GM18861 (cell line): ENCODE measurements around the gene DNAH1.

Experiments
- ATAC-seq: cut with Tn5 transposase; IDR thresholded peaks from one replicate; pipeline ENCODE4 v1.9.1; 2021; ENCODE audit not compliant: unreplicated experiment

DNAH1 gene

DNA sequence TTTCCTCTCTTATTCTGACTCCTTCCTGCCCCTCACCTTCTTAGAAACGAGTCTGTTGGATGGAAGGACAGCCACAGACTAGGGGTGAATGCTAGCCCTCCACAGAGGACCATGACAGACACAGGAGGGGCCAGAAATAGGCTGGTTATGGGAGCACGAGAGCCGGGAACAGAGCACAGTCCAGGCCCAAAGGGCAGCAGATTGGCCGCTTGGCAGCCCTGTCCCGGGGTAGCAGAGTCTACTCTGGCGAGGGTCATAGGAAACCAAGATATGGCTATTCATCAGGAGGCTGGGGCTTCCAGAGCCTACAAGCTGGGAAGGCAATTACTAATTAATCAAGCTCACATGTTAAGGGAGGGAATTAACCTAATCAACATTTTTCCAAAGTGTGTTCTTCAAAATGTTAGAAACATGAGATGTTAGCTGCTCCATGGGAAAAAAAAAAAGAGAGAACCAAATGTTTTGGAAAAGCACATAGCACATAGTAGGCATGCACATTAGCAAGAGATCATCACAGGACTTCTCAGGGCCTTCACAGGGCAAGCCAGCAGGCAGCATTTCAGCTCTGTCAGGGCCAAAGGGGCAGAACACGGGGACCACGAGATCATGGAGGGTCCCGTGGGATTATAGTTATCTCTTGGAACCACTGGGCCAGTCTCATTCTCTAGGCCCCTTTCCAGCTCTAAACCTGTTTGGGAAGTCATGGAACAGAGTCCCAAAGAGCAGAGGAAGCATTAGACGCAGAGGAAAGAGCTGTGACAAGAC lies 115.5 kb downstream of the DNAH1 start:
- ATAC-seq, result no peak

DNA sequence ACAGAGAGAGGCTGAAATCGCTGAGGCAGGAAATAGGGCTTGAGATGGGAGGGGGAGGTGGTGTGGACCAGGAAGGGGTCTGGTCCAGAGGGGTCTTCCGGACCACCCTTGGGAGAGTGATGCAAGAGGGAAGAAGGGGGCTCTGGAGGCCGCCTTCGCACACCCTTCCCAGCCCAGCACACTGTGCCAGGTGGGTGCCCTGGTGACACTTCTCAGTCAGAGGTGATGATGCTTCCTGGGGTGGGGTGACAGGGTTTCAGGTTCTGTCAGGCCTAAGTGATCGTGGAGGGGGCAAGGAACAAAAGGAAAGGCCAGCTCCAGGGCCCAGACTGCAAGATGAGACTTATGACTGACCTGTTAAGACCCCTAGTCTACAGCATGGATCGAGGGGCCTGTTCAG lies 116.1 kb downstream of the DNAH1 start:
- no peak for ATAC-seq

DNA sequence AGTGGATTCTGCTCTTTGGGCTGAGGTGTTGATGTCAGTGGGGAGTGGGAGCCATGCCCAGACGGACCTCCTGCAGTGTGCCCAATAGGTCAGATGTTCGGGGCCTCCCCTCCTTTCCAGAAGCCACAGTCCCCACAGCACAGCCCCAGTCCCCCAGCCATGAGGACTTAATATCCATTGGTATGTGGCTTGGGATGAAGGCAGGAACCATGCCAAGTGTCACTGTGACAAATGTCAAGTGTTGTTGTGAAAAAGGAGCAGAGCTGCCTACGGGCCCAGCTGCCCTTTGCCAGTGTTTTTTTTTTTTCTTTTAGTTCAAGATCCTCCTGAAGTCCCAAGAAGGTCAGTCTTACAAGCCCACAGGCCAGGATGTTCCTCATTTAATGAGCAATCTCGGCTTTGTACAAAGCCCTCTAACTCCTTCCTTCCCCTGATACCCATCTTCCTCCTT lies 116.6 kb downstream of the DNAH1 start:
- ATAC-seq, result no peak

DNA sequence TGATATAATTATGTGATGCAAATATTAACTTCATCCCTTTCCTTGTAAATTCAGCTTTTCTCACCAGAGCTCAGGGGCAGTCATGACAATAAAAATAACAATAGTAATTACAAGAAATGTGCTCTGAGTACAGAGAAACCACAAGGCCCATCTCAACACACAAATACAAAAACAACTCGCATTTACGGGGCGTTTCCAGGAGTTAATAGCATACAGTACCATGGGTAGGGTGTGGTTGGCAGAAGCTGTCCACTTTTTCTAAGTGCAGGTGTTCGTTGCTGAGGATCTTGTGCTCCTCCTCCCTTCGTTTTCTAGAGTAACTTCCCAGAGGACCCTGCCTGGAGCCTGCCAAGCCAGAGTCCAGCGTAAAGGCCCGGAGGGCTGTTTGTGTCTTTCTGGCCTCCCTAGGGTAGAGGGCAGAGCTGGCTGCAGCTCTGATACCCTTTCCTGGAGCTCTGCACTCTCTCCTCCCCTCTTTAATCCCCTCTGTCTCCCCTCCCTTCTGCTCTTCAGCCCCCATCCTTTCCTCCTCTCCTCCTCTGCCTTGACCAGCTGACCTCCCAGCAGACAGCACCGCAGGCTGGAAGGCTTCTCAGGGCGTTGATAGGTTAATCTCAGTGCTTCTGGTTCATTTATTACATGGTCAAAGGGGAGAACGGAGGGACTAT lies 117.3 kb downstream of the DNAH1 start:
- no peak for ATAC-seq

DNA sequence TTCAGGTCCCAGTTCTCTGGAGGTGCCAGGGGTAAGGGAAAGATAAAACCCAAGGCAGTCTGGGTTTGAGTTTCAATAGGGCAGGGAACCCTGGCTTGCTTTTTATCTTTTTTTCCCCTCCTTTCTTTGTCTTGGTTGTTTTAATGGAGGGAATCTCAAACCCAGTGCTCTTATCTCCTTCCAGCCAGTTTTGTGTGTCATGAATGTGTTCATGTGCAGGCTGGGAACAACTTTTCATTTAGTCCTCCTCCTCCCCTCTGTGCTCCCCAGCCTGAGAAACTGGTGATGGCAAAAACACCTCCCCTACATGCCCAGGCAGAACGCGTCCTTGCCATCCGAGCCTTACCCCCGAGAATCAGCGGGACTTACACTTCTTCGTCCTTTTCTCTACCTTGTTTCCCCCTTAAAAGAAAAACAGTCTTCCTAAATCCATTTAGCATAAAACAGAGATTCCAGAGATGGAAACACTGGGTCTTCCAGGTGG lies 117.9 kb downstream of the DNAH1 start:
- no peak for ATAC-seq

DNA sequence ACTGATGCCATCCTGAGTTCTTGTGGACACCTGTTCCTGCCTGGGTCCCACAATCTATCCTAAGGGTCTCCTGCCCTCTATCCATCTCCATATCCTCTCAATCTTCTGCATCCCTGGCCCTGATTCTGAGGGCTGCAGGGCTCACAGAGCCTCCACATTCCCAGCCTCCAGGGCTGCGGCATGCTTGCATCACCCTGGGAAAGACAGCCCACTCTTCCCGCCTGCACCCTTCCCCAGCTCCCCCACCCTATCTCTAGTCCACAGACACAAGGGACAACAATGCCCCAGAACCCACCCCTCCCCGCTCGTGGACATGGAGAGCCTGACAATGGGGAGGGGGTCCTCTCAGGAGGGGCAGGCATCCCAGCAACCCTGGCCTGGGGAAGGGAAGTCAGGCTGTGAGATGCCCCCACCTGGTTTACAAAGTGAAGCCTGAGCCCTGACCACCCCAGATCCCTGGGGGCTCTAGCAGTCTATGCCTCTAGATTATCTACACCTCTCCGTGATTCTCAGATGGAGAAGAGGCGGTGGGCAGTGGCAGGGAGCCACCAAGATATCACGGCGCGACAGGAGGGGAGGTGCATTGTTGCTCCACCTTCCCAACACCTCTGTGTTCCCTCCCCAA lies 118.5 kb downstream of the DNAH1 start:
- no peak for ATAC-seq

DNA sequence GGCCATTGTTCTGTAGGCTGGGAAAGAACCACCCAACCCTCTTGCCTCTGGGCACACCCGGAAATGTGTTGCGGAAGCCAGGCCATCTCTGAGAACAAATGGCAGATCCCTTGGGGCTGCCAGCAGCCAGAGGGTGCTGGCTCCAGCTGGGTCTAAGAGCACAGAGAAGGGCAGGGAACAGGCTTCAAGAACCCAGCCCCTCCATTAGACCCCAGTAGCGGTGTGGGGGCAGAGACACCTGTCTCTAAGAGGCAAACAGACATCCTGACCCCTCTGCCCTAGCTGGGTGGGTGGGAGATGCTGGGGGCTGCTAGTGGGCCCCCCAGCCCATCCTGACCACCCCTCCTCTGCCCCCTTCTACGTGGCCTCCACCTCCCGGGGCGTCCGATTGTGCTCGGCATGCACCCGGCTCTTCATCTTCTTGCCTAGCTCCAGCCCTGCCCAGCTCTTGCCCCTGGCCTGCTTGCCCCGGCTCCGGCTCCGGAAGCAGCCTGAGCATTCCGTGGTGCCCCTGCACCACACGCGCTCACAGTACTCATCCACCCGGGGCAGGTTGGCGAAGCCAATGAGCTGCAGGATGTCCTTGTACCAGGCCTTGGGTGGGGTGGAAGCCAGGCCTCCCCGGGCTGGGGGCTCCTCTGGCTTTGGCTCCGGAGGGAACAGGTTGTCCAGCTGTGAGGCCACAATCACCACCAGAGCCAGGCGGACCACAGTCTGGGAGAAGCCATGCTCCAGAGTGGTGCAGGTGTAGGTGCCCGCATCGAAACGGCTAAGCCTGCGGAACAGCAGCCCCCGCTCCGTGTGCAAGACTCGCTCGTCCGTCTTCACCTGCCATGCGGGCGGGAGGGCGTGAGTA lies 119.4 kb downstream of the DNAH1 start:
- ATAC-seq, result no peak

DNA sequence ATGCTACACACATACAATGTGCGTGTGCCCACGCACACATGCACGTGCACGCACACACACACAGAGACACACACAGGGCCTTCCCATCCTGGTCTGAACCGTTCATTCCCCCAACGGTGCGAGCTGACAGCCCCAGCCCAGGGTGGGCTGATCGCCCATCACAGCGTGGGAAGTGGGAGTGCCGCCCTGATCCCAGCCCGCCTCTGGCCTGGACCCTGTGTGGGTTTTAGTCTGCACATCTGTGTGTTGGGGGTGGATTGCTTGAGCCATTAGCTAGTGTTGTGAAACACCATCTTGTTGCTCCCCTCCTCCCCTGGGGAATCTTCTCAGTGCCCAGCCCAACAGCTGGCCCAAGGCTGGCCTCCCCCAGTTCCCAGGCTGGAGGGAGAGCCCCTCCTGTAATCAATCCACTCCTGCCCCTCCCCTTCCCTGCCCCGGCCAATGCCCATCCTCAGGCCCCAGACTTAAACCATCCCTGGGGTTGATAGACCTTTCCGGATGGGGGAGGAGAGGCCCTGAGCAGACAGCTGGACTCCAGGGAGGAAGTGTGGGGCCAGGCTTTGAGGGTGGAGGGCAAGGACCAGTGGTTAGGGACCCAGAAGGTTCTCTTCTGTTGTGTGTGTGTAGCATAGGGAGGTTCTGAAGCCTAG lies 120.5 kb downstream of the DNAH1 start:
- ATAC-seq, result no peak

DNA sequence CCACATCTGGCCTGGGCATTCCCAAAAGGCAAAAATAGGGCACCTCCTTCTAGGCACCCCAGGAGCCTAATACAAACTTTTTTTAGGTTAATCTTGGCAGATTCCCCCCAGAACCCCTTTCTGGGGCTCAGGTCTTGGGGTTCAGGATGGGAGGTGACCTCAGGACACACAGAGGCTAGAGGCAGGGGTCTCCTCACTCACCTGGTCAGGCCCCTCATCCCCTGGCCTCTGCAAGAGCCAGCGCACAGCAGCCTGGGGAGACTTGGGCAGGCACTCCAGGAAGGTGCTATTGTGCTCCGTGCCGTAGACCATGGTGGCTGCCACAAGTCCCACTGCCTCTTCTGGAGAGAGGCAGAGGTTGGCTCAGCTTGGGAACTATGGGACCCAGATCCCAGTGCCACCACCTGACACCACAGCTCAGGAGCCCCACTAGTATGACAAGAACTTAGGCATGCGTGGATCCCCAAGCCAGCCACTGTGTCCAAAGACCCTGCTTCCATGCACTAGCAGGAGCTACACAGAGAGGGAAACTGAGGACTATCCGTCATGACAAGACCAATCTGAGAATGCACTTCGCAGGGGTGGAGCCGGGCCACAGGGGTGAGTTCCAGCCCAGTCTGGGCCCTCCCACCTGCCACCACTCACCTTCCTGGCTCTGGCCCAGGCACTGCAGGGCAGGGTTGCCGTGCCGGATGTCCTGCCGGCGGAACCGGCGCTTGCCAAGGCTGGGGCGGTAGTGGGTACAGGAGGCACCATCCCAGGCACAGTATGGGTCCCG lies 121.4 kb downstream of the DNAH1 start:
- ATAC-seq, result no peak

DNA sequence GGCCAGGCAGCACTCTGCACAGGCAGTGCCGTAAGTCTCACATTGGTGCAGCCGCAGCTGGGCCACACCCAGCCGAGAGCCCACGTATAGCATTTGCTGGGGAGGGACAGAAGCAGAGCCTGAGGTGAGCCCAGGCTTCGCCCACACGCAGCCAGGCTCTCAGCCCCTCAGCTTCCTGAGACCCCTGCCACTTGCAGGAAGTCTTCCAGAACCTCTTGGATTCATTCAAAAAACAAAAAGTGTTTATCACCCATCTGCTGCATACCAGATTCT lies 121.9 kb downstream of the DNAH1 start:
- no peak for ATAC-seq

DNA sequence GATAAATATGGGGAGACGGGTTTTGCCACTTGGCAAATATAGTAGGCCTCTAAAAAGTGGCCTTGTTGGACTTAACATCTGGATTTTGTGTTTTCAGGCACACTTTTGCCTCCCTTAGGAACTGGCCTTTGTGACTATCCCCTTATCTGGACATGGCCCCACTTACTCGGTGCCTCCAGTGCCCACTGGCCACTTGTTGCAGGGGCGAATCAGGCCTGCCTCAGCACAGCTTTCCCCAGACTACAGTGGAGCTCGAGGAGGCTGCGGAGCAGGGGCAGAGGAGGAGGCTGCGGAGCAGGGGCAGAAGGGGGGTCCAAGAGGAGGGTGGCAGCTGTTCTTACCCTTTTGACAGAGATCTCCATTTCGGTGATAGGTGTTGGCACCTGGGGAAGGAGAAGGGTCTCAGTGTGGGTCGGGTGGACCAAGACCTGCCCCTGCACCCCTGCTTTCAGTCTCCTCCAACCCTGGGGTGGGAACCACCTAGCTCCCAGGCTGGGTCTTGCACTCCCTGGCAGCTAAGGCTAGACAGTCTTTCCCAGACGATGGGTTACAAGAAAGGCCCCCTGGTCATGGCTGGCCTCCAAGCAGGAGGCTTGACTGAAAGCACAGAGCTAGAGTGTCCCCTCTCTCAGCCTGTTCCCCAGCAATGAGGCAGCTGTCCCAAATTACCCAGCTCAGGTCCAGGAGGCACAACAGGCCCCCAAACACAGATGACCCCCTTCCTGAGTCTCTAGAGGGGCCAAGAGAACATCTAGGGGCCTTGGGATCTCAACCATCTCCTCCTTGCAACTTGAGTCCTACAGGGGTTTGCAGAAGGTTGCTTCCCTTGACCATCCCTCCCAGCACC lies 122.7 kb downstream of the DNAH1 start:
- no peak for ATAC-seq

DNA sequence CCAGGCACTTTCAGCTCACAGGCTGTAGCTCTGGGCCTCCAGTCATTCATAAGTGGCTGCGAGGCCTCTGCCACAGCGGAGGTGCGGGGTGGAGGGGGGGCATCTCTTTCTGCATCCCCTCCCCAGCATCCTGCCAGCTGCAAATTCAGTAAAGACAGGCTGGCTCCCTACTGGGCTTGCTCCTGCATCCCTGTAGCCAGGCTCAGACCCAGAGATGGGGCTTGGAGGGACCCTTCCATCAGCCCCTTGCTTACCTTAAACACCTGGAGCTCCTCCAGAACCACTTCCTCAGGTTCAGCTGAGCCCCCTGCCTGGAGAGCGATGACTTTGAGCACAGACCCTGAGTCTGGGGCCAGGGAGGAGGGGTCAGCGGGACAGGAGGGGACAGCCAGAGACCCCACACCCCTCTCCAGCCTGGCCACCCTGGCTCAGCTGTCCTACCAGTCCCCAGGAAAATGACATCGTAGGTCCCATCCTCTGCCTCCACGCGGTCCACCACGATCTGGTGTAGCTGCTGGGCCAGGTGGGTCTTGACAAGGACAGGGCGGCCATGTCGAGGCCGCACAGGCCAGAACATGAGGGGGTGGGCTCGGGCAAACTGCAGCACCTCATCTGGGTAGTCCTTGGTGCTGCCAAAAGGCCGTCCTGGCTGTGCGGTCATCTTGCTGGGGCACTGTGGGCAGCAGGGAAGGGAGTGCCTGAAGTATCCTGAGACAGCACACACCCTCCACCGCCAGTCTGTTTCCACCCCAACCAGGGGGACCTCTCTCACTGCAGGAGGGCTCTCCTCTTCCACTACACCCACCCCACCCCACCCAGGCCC lies 123.5 kb downstream of the DNAH1 start:
- ATAC-seq, result no peak

DNA sequence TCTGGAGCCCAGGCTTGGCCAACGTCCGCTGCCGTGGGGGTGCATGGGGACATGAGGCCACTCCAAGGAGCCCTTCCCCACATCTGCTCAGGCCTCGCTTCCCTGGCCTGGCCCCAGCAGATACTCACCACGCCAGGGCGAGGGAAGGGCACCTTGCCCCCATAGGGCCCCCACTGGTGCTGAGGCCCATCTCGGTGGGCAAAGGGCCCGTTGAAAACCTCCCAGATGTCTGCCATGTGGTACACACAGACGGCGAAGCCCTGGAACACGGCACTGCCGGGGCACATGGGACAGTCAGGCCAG lies 124.1 kb downstream of the DNAH1 start:
- ATAC-seq, result no peak

DNA sequence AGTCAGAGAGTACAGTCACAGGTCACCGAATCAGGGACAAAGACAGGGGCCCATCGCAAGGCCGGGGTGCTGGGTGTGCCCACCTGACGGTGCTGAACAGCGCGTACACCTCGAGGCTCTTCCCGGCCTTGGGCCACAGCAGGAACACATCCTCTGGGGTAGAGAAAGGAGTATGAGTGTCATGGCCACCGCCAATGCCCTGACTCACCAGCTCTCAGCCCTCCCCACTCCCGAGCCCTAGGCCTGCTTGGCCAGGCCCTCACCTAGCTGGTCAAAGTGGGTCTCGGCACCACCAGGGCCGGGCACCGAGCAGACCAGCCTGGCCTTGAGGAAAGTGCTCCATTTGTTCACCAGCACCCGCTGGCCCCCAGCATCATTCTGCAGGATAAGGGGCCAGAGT lies 124.6 kb downstream of the DNAH1 start:
- ATAC-seq, result no peak

DNA sequence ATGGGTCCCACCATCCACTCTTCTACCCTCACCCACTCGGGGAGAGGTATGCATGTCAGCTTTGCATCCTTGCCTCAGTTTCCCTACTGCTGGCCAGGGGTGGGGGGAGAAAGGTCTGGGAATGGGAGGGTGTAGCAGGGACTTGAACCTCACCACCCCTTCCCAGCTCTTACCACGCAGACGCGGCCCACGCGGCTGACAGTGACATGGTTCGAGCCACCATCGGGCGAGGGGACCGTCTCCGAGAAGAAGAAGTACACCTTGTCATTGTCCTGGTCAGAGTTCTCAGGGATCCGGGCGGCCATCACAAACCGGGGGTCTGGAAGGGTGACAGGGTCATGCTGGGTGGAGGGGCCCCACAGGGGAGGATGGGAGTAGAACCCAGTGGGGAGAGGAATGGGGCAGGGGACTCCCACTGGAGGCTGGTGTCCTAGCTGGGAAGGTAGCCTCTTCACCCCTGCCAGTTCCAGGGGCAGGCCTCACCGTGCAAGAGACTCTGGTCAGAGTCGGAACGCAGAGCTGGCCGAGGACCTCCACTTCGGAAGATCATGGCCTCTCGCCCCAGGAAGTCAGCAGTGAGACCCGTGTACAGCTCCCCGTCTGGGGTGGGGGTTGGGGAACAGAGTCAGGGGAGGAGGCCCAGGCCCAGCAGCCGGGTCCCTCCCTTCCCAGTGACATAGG lies 125.1 kb downstream of the DNAH1 start:
- no peak for ATAC-seq

DNA sequence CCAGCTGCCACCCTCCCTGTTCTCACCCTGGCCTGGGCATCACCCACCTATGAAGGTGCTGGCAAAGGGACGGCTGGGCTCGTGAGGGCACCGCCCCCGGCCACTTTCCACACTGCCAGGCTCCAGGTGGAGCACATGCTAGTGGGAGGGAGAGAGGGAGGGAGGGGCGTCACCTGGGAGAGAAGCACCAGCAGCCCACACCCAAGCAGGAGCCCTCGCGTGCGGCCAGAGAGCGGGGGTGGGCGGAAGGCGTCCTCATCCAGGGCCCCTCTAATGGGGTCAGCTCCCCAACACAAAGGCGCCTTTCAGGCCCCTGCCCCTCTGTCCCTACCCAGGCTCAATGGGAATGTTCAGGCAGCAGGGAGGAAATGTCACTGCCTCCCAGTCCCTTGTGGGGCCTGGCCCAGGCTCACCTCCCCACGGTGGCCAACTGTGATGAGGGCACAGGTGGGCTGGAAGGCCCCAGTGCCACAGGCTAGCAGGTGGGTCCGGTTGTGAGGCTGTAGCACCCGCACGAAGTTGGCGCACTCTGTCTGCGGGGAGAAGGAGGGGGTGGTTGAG lies 125.7 kb downstream of the DNAH1 start:
- no peak for ATAC-seq

DNA sequence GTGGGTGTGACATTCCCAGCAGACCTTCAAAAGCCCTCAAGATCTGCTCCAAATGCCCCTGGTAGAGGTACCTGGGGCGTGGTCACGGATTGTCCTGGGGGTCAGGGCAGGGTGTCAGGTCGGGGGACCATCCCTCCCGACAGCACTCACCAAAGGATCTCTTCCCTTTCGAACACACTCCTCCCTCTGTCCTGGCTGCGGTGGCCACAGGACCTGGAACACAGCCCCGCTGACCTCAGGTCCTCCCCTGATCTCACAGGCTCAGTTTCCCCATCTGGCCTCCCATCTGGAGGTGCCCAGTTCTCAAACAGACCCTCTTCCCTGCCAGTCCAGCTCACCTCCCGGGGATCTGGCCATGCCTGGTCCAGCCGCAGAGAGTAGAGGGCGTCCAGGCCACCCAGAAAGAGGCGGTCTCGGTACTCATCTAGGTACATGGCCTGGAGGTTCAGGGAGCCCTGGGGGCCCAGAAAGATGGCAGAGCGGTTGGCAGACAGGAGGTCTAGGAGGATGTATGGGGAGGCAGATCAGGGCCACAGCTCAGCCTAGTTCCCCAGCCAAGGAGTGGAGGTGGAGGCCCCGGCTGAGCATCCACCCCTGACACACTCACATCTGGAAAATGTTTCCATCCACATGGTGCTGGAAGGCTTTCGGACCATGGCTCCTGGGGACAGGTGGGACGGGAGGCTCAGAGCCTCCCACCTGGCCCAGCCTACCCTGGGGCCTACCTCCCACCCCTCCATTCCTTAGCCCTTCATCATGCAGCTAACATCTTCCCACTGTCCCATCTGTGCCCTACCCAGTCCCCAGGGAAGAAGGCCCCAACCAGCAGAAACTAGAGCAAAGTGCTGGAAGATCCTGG lies 126.5 kb downstream of the DNAH1 start:
- ATAC-seq, result no peak
